Left lung (tissue), 10 donors: ENCODE data around the gene MGMT. TPM values are rescaled to one million over a fixed set of nuclear protein-coding genes. Genes with fewer than 3 reads are reported as not detected.

Experiments
- ATAC-seq: fragments of 200-7000 bp; cut with Tn5 transposase; one replicate; pipeline ENCODE4 v1.9.1; 2020; ENCODE audit warnings: moderate library complexity
- DNase-seq, 4 donors: peaks; one replicate each; pipeline ENCODE4 v3.0.0-alpha.2; 2013 to 2020
- H3K27ac ChIP-seq, 2 donors: fragments of 200-600 bp; sonication (generic) in 1 of 2; one replicate each; pipeline versions ENCODE4 v1.5.0 to v1.8.0; 2020 to 2021
- H3K27me3 ChIP-seq, 2 donors: fragments of 200-600 bp; sonication (generic) in 1 of 2; one replicate each; pipeline versions ENCODE4 v1.5.0 to v1.8.0; 2020 to 2021
- H3K36me3 ChIP-seq, 2 donors: fragments of 200-600 bp; sonication (generic) in 1 of 2; one replicate each; pipeline versions ENCODE4 v1.5.0 to v1.8.0; 2020 to 2021
- H3K4me1 ChIP-seq, 2 donors: fragments of 200-600 bp; one replicate each; pipeline ENCODE4 v1.8.0; 2021
- H3K4me3 ChIP-seq, 2 donors: fragments of 200-600 bp; sonication (generic) in 1 of 2; one replicate each; pipeline versions ENCODE4 v1.5.0 to v1.8.0; 2020 to 2021; ENCODE audit warnings: mild to moderate bottlenecking in 1 of 2
- H3K9me3 ChIP-seq, 2 donors: fragments of 200-600 bp; sonication (generic) in 1 of 2; one replicate each; pipeline versions ENCODE4 v1.5.0 to v1.8.0; 2020 to 2021
- CTCF ChIP-seq, 2 donors: fragments of 200-600 bp; sonication (generic) in 1 of 2; IDR thresholded peaks; one replicate each; pipeline versions ENCODE4 v1.5.0 to v1.8.0; 2021; ENCODE audit warnings: antibody characterized with exemption in 2 of 2
- intact Hi-C, 2 donors: fragments of 100-400 bp; cut with DNase I; formaldehyde crosslinking; loops; one replicate each; pipeline versions ENCODE4 v1.11.2 to v1.14.2; 2022
- polyA plus RNA-seq, 6 donors: library from polyadenylated mRNA; unstranded; fragments of 120-200 nt; gene quantifications; one replicate each; pipeline ENCODE4 v1.2.1, GENCODE V29; 2013; ENCODE audit not compliant: insufficient read length in 6 of 6
- total RNA-seq, 2 donors: library from RNA; stranded (reverse); fragmentation: NEBNext Ultra II Directional; extraction: Animal tissue kit (Norgen Biotek cat#: 25700); gene quantifications; one replicate each; pipeline ENCODE4 v1.2.1, GENCODE V29; 2021
- donor health status: DM: no; HTN: yes; CAD: no.
- donor health status: DM: no; HTN: no; CAD: no.

MGMT gene
- total and polyA plus RNA-seq, 8 donors = 13.1 to 25.5 (median 17.0) TPM

- no peaks in the 10 kb centered on the region for H3K27me3 ChIP-seq
- H3K27ac ChIP-seq = no peak overlapping the region
- no peak for ATAC-seq
- no peaks in the 10 kb centered on the region for H3K9me3 ChIP-seq
- H3K4me1 ChIP-seq = no peaks in the 10 kb centered on the region
- intact Hi-C loops = no loop called here
- H3K36me3 ChIP-seq = no peaks in the 10 kb centered on the region
- peak in 1 of 4 donors; percentile 58 for DNase-seq
- no peak for TF ChIP-seq CTCF (IDR thresholded peaks at IDR 0.05)
- H3K4me3 ChIP-seq = no peak overlapping the region
These were observed 307.8 kb downstream of the MGMT start for GRCh38 chr10:129774736-129775401.

GRCh38 chr10:129775681-129776080 lies 308.6 kb downstream of the MGMT start:
- Histone ChIP-seq H3K4me3 (no peak overlapping the region), H3K27ac (no peak overlapping the region), H3K27me3 (no peaks in the 10 kb centered on the region), H3K4me1 (no peaks in the 10 kb centered on the region), H3K36me3 (no peaks in the 10 kb centered on the region), H3K9me3 (no peaks in the 10 kb centered on the region)
- ATAC-seq = no peak
- no peak for TF ChIP-seq CTCF (IDR thresholded peaks at IDR 0.05)
- intact Hi-C loops = no loop called here
- DNase-seq = peak in 1 of 4 donors; percentile 51

- Histone ChIP-seq H3K27me3 (no peaks in the 10 kb centered on the region), H3K36me3 (no peaks in the 10 kb centered on the region), H3K4me1 (no peaks in the 10 kb centered on the region), H3K9me3 (no peaks in the 10 kb centered on the region), H3K27ac (no peak overlapping the region), H3K4me3 (no peak overlapping the region)
- TF ChIP-seq CTCF (IDR thresholded peaks at IDR 0.05) = no peak
- ATAC-seq (no peak), DNase-seq (peak in 1 of 4 donors; percentile 60)
- intact Hi-C loops = no loop called here
These were observed 310.6 kb downstream of the MGMT start for GRCh38 chr10:129777687-129778086.

GRCh38 chr10:129778571-129778970 lies 311.5 kb downstream of the MGMT start:
- intact Hi-C loops = no loop called here
- Histone ChIP-seq H3K27me3 (no peaks in the 10 kb centered on the region), H3K9me3 (no peaks in the 10 kb centered on the region), H3K4me1 (no peaks in the 10 kb centered on the region), H3K36me3 (no peaks in the 10 kb centered on the region), H3K27ac (no peak overlapping the region), H3K4me3 (no peak overlapping the region)
- TF ChIP-seq CTCF (IDR thresholded peaks at IDR 0.05) = no peak
- DNase-seq = peak in 1 of 4 donors; percentile 29
- ATAC-seq = no peak

GRCh38 chr10:129779126-129780111 lies 312.4 kb downstream of the MGMT start:
- TF ChIP-seq CTCF (IDR thresholded peaks at IDR 0.05) = no peak
- H3K27ac ChIP-seq = no peak overlapping the region
- H3K36me3 ChIP-seq = no peaks in the 10 kb centered on the region
- no peaks in the 10 kb centered on the region for H3K4me1 ChIP-seq
- H3K4me3 ChIP-seq = no peak overlapping the region
- no peak for ATAC-seq
- peak in 1 of 4 donors; percentile 45 for DNase-seq
- no peaks in the 10 kb centered on the region for H3K9me3 ChIP-seq
- H3K27me3 ChIP-seq = no peaks in the 10 kb centered on the region
- intact Hi-C loops = no loop called here
